GM21737 (cell line): ENCODE results near the gene BEST4.
"Not testable (repeated sequence)": the region's sequence is repeated elsewhere in the genome, so short reads cannot be mapped to it uniquely, and the experiment has no call there.

Experiments
- ATAC-seq: cut with Tn5 transposase; IDR thresholded peaks from one replicate; pipeline ENCODE4 v1.9.1; 2021; ENCODE audit warnings: mild to moderate bottlenecking, moderate library complexity; ENCODE audit not compliant: unreplicated experiment

BEST4 gene

DNA sequence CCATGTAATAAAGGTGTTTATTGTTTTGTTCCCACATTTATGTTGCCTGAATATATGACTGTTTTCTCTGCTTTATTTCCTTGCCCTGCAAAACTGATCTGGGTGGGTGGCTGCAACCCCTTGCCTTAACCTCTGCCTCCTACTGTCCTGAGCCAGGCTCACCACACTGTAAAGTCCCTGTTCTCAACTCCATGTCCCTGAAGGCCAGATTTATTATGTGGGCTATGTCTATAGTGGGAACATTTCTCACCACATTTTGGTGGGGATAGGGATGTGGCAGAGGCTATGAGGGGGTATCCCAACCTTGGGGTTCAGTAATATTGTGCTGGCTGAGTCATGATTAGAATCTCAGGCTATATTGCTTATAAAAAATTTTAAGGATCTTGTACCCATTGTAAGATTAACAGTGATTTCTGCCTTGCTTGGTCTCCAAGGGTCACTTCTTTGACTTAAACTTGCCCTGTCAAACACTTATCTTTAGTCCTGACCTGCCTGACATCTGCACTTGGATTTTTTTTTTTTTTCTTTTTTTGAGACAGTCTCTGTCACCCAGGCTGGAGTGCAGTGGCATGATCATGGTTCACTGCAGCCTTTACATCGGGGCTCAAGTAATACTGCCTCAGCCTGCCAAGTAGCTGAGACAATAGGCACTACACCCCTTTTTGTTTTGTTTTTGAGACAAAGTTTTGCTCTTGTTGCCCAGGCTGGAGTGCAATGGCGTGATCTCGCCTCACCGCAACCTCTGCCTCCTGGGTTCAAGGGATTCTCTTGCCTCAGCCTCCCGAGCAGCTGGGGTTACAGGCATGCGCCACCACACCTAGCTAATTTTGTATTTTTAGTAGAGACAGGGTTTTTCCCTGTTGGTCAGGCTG lies 9.0 kb downstream of the BEST4 start:
- ATAC-seq = no peak

DNA sequence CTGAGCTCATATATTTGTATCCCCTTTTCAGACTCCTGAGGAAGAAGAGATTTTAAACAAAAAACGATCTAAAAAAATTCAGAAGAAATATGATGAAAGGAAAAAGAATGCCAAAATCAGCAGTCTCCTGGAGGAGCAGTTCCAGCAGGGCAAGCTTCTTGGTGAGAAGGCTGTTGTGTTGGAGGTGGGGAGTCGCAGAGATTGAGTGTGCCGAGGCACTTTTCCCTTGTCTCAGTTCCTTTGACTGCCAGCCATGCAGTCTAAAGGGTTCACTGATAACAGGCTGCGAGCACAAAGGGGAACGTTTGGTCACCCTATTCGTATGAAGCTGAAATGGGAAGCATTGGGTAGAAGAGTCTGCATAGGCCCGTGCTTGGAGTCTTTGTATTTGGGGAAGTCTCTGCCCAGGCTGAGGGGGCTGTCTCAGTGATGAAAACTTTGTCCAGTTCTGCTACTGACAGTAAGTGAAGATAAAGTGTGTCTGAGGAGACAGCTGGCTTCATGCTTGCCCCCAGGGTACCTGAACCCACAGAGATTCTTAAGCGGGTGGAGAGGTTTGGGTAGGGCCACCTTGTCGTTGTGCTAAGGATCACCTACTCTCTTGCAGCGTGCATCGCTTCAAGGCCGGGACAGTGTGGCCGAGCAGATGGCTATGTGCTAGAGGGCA lies 9.9 kb downstream of the BEST4 start:
- ATAC-seq = no peak

DNA sequence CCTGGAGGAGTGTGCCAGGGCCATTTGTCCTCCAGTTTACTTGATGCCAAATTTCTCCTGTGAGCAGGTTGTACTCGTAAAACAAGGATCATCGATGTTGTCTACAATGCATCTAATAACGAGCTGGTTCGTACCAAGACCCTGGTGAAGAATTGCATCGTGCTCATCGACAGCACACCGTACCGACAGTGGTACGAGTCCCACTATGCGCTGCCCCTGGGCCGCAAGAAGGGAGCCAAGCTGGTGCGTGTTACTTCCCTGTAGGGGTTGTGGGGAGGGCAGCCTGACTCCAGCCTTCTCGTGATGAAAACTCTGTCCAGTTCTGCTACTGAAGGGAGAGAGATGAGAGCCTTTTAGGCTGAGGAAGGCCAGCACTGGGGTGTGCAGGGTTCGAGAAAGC lies 10.4 kb downstream of the BEST4 start:
- no peak for ATAC-seq

DNA sequence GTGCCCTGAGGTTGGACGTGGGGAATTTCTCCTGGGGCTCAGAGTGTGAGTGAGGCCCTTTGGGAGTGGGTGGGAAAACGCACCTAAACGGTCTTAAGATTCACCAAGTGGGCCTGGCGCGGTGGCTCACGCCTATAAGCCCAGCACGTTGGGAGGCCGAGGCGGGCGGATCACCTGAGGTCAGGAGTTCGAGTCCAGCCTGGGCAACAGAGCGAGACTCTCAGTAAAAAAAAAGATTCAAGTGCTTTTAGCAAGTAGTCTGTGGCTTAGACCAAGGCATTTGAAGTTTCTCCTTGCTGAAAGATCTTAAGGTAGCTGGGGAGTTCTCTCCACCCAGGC lies 11.3 kb downstream of the BEST4 start:
- ATAC-seq = no peak

DNA sequence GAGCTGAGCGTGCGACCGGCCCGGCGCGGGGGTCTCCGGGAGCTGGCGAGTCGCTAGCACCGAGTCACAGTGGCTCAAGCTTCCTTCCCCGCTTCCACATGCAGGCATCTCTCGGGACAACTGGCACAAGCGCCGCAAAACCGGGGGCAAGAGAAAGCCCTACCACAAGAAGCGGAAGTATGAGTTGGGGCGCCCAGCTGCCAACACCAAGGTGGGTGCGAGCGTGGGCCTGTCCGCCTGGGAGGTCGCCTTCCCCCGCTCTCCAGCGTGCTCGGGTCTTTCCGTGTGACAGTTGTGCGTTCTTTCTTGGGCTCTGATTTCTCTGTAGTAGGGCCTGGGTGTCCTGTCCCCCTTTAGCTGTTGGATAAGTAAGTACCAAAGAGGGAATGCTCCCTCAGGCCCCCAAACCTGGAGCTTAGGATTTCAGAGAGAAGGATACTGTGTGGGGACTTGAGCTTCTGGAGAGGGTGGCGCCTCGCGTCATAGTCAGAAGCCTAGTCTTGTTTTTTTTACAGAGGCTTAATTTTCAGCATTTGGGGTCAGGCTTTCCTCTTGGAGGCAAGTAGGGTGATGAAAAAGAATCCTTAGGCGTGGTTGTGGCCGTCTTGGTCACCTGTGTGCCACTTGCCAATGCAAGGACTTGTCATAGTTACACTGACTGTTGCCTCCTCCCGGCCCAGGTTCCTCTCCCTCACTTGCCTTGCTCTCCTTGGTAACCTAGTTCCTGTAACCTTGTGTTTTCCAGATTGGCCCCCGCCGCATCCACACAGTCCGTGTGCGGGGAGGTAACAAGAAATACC lies 11.8 kb downstream of the BEST4 start:
- peak; percentile 18 for ATAC-seq

DNA sequence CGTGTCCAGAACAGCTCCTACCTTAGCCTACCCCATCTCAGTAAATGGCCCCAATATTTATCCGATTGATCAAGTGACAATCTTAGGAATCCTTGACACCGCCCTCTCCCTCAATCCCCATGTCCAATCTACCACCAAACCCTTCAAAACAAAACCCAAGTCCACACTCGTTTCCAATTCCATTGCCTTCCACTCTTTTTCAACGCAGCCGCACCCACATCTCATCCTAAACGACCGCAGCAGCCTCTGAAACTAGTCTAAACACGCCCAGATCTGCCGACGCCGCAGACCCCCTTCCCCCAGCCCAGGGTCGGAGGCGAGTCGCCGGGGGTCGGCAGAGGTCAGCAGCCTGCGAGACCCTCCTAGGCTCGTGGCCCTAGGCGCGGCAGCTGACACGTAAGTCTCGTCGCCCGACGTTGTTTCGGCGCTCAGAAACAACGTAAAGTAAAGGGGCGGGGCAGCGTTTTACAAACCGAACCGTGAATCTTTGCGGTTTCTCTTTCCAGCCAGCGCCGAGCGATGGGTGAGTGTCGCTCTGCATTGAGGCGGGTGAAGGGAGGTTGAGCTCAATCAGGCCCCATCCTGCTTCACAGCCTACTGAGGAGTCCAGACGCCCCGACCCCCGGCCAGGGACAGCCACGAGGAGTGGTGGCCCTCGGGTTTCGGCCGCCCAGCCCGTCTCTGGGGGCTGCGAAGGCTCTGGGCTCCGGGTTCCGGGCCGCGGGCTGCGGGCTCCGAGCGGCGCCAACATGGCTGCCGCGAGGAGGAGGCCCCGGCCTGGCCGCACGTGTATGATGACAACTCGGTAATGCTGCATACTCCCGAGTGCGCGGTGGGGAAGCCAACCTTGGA lies 12.7 kb downstream of the BEST4 start, which contains the start of gene RPS8:
Gene RPS8, plus strand, starts transcription at position 463 of the 852 bp plus-strand sequence. Its CDS starts 57 bp downstream, at position 520.
- peak; percentile 73 for ATAC-seq

DNA sequence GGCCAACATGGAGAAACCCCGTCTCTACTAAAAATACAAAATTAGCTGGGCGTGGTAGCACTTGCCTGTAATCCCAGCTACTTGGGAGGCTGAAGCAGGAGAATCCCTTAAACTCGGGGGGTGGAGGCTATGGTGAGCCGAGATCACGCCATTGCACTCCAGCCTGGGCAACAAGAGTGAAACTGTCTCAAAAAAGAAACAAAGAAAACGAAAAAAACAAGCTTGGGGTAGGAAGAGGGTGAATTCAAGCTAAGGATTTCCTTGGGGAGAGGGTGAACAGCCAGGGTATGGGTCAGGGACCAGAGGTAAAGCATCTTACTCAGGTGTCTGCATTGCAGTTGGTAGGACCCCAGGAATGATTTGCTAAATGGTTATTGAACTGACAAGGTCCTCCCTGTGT lies 21.5 kb downstream of the BEST4 start:
- not testable (repeated sequence) for ATAC-seq

DNA sequence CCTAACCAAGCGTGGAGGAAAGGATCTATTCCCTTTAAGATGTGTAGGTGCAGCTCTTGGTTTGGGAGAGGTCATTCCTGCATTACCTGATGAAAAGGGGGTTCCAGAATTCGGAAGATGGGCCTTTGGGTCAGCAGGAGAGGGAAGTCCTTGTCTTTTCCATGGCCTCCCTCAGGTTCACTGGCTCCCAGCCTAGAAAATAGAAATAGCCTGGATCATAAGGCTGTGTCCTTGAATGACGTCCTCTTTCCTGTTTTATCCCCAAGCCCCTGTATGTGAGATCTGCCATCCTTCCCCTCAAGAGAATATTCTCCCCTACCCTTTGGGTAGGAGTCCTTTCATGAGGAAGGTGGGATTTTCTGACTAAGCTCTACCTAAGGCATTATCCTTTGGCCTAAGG lies 27.1 kb downstream of the BEST4 start:
- no peak for ATAC-seq

DNA sequence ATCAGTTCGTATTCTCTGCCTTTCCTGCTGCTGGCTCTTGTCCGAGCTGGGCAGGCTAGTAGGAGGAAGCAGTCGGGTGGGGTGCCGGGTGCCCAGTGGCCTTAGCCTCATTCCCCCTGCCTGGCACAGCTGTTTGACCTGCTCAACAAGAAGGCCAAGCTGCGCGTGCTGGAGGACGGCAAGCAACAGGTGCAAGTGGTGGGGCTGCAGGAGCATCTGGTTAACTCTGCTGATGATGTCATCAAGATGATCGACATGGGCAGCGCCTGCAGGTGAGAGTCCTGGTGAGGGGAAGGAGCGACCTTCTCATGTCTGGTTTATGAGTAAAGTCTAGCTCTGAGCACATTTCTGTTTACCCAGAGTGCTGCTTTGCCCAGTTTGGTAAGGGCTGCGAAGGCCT lies 28.9 kb downstream of the BEST4 start:
- no peak for ATAC-seq

DNA sequence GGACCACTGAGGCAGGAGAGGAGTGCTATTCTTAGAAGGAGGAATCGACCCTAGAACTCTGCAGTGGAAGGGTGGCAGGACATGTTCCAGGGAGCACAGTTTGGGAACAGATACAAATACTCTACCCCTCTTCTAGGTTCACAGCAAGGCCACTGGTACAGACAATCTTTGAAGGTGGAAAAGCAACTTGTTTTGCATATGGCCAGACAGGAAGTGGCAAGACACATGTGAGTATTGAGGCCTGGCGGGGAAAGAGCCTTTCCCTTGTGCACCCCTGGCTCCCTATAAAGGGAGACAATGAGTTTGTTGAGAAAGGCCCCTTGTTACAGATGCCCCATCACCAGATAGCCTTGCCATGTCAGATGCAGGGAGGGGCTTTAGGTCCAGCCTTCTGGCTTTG lies 30.6 kb downstream of the BEST4 start:
- no peak for ATAC-seq

DNA sequence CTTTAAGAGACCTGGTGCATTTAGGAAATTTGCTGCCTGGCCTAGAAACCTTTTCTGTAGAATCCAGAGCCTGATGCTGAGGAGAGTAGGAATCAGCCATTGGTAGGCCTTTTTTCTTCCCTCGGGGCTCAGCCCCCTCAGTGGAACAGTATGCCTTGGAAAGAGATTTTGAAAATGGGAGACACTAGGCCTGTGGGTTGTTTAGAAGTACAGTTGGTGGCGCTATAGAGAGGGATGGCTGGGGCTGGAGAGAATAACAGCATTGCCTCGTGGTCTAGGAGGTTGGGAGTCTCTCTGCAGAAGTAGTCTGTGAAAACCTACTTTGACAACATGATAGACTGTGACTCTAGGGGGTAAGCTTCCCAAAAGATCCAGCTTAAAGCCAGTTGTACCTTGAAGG lies 40.1 kb downstream of the BEST4 start:
- ATAC-seq = no peak

DNA sequence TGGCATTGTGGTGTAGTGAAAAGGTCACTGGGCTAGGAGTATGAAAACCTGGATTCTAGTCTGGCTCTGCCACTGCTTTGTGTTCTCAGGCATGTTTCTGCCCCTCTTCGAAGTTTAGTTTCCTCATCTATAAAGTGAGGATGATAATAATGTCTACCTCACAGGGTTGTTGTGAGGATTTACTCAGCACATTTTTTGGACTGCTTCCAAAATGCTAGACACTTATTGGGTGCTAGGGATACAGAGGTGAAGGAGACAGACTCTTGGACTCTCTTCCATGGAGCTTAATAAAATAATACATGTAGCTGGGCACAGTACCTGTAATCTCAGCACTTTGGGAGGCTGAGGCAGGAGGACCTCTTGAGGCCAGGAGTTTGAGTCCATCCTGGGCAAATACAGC lies 44.8 kb downstream of the BEST4 start:
- ATAC-seq = no peak

DNA sequence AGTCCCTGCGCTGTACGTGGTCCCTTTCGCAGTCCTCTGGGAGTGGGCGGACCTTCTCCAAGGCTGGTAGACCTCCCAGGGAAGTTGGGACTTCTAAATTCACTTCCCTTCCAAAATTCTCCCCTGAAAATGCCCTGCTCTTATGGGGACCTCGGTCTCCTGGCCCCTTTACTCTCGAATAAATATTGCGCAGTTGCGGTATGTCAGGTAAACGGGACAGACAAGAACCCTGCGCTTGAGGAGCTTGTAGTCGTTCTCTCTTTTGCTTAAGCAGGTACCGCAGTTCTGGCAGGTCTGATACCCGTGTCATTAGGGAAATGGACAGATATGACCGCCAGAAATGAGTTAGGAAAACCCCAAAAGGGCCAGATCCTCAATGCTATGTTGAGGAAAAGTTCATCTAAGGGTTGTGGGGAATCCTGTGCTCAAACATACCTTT lies 47.8 kb downstream of the BEST4 start:
- no peak for ATAC-seq

DNA sequence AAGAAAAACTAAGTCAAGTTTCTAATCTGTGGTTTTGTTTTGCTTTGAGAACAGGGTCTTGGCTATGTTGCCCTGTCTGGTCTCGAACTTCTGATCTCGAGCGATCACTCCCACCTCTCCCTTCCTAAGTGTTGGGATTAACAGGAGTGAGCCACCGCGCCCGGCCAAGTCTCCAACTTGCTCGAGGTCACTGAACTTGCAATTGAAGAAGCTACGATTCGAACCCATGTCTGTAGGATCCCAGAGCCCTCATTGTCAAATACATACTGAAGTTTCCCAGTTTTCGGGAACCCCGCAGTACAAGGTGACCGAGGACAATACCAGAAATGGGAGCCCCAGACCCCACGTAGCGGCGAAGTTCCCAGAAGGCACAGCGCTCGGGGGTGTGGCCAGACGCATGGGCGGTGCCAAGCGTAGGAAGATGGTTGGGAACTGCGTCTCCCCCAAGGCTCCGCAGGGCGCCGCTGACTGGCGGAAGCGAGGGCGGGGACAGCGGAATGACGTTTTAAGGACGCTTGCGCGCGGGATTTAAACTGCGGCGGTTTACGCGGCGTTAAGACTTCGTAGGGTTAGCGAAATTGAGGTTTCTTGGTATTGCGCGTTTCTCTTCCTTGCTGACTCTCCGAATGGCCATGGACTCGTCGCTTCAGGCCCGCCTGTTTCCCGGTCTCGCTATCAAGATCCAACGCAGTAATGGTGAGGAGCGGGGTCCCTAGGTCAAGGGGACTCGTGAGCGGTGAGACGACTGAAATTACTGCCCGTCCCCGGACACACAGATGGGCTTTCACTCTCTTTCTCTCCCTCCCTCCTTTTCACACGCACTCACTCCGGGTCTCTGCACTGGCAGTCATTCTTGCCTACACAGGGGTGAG lies 48.4 kb downstream of the BEST4 start, which contains the start of gene KIF2C:
Gene KIF2C, plus strand, starts transcription at position 531 of the 872 bp plus-strand sequence. Its CDS starts 96 bp downstream, at position 627.
- peak; percentile 97 for ATAC-seq

DNA sequence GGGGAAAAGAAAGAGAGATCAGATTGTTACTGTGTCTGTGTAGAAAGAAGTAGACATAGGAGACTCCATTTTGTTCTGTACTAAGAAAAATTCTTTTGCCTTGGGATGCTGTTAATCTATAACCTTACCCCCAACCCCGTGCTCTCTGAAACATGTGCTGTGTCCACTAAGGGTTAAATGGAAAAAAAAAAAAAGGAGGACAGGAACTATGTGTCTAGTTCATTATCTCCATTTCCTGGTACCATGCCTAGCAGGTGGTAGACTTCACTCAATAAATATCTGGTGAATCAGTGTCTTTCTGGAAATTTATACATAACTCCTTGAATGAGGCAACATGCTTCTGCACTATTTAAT lies 49.0 kb downstream of the BEST4 start:
- not testable (repeated sequence) for ATAC-seq

DNA sequence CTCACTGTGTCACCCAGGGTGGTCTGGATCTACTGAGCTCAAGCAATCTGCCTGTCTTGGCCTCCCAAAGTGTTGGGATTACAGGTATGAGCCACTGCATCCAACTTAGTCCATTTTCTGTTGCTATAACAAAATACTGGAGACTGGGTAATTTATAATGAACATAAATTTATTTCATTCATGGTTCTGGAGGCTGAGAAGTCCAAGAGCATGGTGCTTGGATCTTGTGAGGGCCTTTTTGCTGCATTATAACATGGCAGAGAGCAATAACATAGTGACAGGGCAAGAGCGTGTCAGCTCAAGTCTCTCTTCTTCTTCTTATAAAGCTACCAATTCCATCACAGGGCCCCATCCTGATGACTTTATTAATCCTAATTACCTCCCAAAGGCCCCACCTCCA lies 52.0 kb downstream of the BEST4 start:
- ATAC-seq = no peak

DNA sequence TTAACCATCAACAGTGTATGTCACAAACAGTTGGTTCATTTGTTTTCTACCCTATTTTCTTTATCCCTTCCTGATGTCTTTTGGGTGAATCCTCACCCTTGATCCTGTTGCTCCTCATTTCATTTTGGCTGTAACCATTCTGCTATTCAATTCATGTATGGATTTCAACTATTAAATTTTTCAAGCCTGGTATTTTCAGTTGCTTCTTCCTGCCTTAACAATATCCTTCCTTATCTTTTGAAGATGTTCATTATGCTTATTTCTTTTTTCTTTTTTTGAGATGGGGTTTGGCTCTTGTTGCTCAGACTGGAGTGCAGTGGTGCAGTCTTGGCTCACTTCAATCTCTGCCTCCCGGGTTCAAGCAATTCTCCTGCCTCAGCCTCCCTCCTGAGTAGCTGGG lies 54.2 kb downstream of the BEST4 start:
- no peak for ATAC-seq
